Spleen (tissue), 11 donors: ENCODE results near the gene RBMS3. TPM values are rescaled to one million over a fixed set of nuclear protein-coding genes. Genes with fewer than 3 reads are reported as not detected.
"Not testable (repeated sequence)": the region's sequence is repeated elsewhere in the genome, so short reads cannot be mapped to it uniquely, and the experiment has no call there.

Experiments used
- DNase-seq: peaks from one replicate; pipeline ENCODE4 v3.0.0-alpha.2; 2020
- H3K27ac ChIP-seq, 8 donors: fragments of 200-600 bp; sonication (generic) in 7 of 8; 1 replicate in 4 of 8; 2 replicates in 4 of 8; pipeline versions ENCODE4 v1.5.0 to v1.8.0; 2016 to 2021; ENCODE audit warnings: inconsistent platforms in 4 of 8, mild to moderate bottlenecking in 4 of 8, moderate library complexity in 1 of 8
- H3K27me3 ChIP-seq, 7 donors: fragments of 200-600 bp; sonication (generic) in 6 of 7; replicated peaks in 1 of 7; 1 replicate in 4 of 7; 2 replicates in 3 of 7; pipeline versions ENCODE4 v1.5.0 to v1.8.0; 2016 to 2021; ENCODE audit warnings: inconsistent platforms in 3 of 7, mild to moderate bottlenecking in 1 of 7
- H3K36me3 ChIP-seq, 6 donors: fragments of 200-600 bp; sonication (generic) in 5 of 6; 1 replicate in 4 of 6; 2 replicates in 2 of 6; pipeline versions ENCODE4 v1.5.0 to v1.8.0; 2016 to 2021; ENCODE audit warnings: inconsistent platforms in 2 of 6
- H3K4me1 ChIP-seq, 6 donors: fragments of 200-600 bp; sonication (generic) in 5 of 6; 1 replicate in 3 of 6; 2 replicates in 3 of 6; pipeline versions ENCODE4 v1.5.0 to v1.8.0; 2016 to 2021; ENCODE audit warnings: inconsistent platforms in 3 of 6
- H3K4me3 ChIP-seq, 8 donors: fragments of 200-600 bp; sonication (generic) in 7 of 8; 1 replicate in 4 of 8; 2 replicates in 4 of 8; pipeline versions ENCODE4 v1.5.0 to v1.8.0; 2016 to 2021; ENCODE audit warnings: inconsistent platforms in 4 of 8, mild to moderate bottlenecking in 4 of 8, moderate library complexity in 2 of 8
- H3K9me3 ChIP-seq, 8 donors: fragments of 200-600 bp; sonication (generic) in 7 of 8; 1 replicate in 4 of 8; 2 replicates in 4 of 8; pipeline versions ENCODE4 v1.5.0 to v1.8.0; 2016 to 2021; ENCODE audit warnings: inconsistent platforms in 4 of 8
- CTCF ChIP-seq, 11 experiments: fragments of 200-600 bp in 7 of 11; fragments of 450-650 bp in 4 of 11; sonication (generic) in 4 of 11; IDR thresholded peaks in 8 of 11; conservative IDR thresholded peaks in 3 of 11; 1 replicate in 7 of 11; 2 replicates in 4 of 11; pipeline versions ENCODE4 v1.4.0 to v1.8.0; 2016 to 2021; ENCODE audit warnings: antibody characterized with exemption in 11 of 11, inconsistent platforms in 4 of 11, mild to moderate bottlenecking in 1 of 11
- POLR2A ChIP-seq, 3 donors: fragments of 450-650 bp; IDR thresholded peaks; one replicate each; pipeline ENCODE4 v1.5.1; 2017; ENCODE audit warnings: antibody characterized with exemption in 3 of 3, mild to moderate bottlenecking in 1 of 3
- POLR2AphosphoS5 ChIP-seq, 3 donors: sonication (generic); formaldehyde crosslinking; IDR thresholded peaks; one replicate each; pipeline ENCODE4 v1.5.1; 2017; ENCODE audit warnings: antibody characterized with exemption in 3 of 3
- WGBS, 5 donors: extraction: QIAGEN DNeasy Blood & Tissue Kit in 3 of 5; methylation state at CpG; one replicate each; pipeline versions ENCODE4 v1.1.5 to v1.1.7; 2013 to 2018; 5-methylcytosine and 5-hydroxymethylcytosine counted together
- intact Hi-C: fragments of 100-400 bp; cut with DNase I; formaldehyde crosslinking; loops from one replicate; pipeline ENCODE4 v1.15.0; 2023; ENCODE audit warnings: low total_unique reads
- polyA plus RNA-seq, 3 donors: library from polyadenylated mRNA; stranded (reverse); fragments of 200-250 nt; gene quantifications; one replicate each; pipeline ENCODE4 v1.2.1, GENCODE V29; 2013
- total RNA-seq, 7 donors: library from RNA; depleted of rRNA in 3 of 7; stranded (reverse); fragments of >200 nt in 3 of 7; fragmentation: NEBNext Ultra II Directional in 4 of 7; extraction: Animal tissue kit (Norgen Biotek cat#: 25700) in 4 of 7; gene quantifications; one replicate each; pipeline versions ENCODE4 v1.1.0 to v1.2.1, GENCODE V29; 2016 to 2021
- donor health status: healthy with polysubstance abuse.
- donor health status: DM: no; HTN: no; CAD: no; lungs with moderate emphysema.
- donor health status: DM: no; HTN: no; CAD: no.
- donor health status: Bipolar disorder and iron deficiency.
- donor health status: healthy.
- donor health status: DM: no; HTN: no; CAD: no.
- donor health status: DM: yes; HTN: yes; CAD: no.

The RBMS3 gene
- total and polyA plus RNA-seq, 10 donors: 2.6 to 81.9 (median 52.5) TPM

DNA sequence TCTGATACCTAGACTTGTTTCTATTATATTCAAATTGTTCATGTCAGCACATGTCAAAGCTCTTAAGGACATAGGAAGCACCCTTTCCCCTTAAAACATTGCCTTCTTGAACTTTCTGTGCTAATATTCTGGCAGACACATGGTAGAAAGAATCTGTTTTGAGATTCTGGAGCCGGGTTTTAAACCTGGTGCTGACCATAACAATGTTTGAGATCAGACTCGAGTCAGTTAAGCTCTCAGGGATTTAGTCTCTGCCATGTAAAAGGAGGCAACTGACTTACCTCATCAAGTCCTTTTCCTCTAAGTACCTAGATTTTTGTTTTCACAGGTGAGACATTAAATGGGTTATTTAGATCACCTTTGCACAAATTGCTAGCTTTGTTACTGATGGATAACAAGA lies 38.9 kb downstream of the RBMS3 start:
- Histone ChIP-seq H3K27ac (peak overlapping the region in 2 of 8 donors; percentile 9 to 21), H3K27me3 (no peaks in the 10 kb centered on the region), H3K9me3 (no peaks in the 10 kb centered on the region), H3K4me3 (no peak overlapping the region), H3K4me1 (peaks cover 0 to 34% (median 19%) of the 10 kb centered on the region in 6 donors), H3K36me3 (no peaks in the 10 kb centered on the region)
- intact Hi-C loops: no loop called here
- 55 to 79% (median 73%) methylated on average over 2 of the region's 2 CpGs for WGBS, 5 donors
- TF ChIP-seq POLR2AphosphoS5 (IDR thresholded peaks at IDR 0.05) (no peak), POLR2A (IDR thresholded peaks at IDR 0.05) (no peak), CTCF (IDR thresholded peaks at IDR 0.05 in 8 of 11, conservative IDR thresholded peaks at IDR 0.05 in 3 of 11) (no peak)
- DNase-seq: no peak

DNA sequence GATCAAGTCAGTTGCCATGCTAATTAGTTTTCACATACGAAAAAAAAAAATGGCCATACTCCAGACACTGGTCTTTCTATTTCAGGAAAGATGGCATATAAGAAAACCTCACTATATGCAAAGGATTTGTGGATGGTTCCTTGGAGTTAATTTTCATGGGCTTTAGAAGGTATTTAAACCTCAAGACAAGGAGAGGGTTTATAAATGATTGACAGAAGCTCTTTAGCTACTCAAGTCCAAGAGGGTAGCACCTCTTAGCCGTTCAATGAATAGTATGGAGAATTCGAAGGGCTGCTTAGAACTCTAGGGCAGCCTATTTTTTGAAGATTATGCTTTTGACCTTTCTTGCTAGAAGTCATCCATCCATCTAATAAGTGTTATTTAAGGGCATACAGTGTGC lies 41.7 kb downstream of the RBMS3 start:
- H3K27ac ChIP-seq: no peak overlapping the region
- TF ChIP-seq CTCF (IDR thresholded peaks at IDR 0.05 in 8 of 11, conservative IDR thresholded peaks at IDR 0.05 in 3 of 11) (no peak), POLR2A (IDR thresholded peaks at IDR 0.05) (no peak), POLR2AphosphoS5 (IDR thresholded peaks at IDR 0.05) (no peak)
- WGBS, 5 donors: 75 to 86% (median 79%) methylated on average over 3 of the region's 3 CpGs
- no peaks in the 10 kb centered on the region for H3K27me3 ChIP-seq
- peaks cover 0 to 33% (median 16%) of the 10 kb centered on the region in 6 donors for H3K4me1 ChIP-seq
- no peaks in the 10 kb centered on the region for H3K36me3 ChIP-seq
- DNase-seq: no peak
- no peak overlapping the region for H3K4me3 ChIP-seq
- intact Hi-C loops: no loop called here
- H3K9me3 ChIP-seq: no peaks in the 10 kb centered on the region

DNA sequence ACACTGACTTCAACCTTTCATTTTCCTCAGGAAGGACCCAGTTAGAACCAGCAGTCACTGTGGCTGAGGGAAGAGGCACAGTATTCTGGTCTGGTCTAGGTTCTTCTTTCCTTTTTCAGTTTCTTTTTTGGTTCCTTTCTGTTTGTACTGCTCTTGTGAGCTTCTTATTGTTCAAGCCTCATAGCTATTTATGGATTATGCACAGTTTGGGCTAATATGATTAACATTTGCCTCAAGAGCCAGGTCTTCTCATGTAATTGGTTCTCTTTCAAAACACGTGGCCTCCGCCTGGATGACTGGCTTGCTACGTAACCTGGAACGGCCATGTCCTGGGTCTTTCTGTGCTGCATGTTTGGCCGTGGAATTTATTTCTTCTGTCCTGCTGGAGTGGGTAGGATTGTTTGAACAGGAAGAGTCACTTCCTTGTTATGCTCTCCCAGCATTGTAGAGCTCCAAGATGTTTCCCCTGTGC lies 43.3 kb downstream of the RBMS3 start:
- intact Hi-C loops: no loop called here
- Histone ChIP-seq H3K4me3 (peak overlapping the region in 3 of 8 donors; percentile 13 to 32 (median 15)), H3K9me3 (no peaks in the 10 kb centered on the region), H3K4me1 (peaks cover 0 to 30% (median 13%) of the 10 kb centered on the region in 6 donors), H3K27ac (peak overlapping the region; percentile 59 to 77 (median 72)), H3K36me3 (no peaks in the 10 kb centered on the region), H3K27me3 (no peaks in the 10 kb centered on the region)
- TF ChIP-seq POLR2A (IDR thresholded peaks at IDR 0.05): no peak
- peak in 1 of 3 donors; percentile 30 for TF ChIP-seq POLR2AphosphoS5 (IDR thresholded peaks at IDR 0.05)
- 42 to 62% (median 46%) methylated on average over 5 of the region's 5 CpGs for WGBS, 5 donors
- peak; percentile 69 for DNase-seq

- H3K27ac ChIP-seq, DNase-seq, H3K9me3 ChIP-seq, intact Hi-C loops, H3K36me3 ChIP-seq, H3K4me3 ChIP-seq, H3K27me3 ChIP-seq: not testable (repeated sequence)
- peaks cover 0 to 17% (median 7%) of the 10 kb centered on the region in 6 donors for H3K4me1 ChIP-seq
- WGBS, 5 donors: 89 to 95% (median 91%) methylated on average over 10 of the region's 10 CpGs
Measured at GRCh38 chr3:29326540-29326939, 45.7 kb downstream of the RBMS3 start.

GRCh38 chr3:29329986-29330890 lies 49.4 kb downstream of the RBMS3 start:
- no peak for DNase-seq
- TF ChIP-seq POLR2A (IDR thresholded peaks at IDR 0.05): no peak
- TF ChIP-seq POLR2AphosphoS5 (IDR thresholded peaks at IDR 0.05): no peak
- no peak for TF ChIP-seq CTCF (IDR thresholded peaks at IDR 0.05 in 8 of 11, conservative IDR thresholded peaks at IDR 0.05 in 3 of 11)
- peaks cover 0 to 9% (median 6%) of the 10 kb centered on the region in 6 donors for H3K4me1 ChIP-seq
- intact Hi-C loops: no loop called here
- H3K36me3 ChIP-seq: no peaks in the 10 kb centered on the region
- H3K27me3 ChIP-seq: no peaks in the 10 kb centered on the region
- H3K27ac ChIP-seq: no peak overlapping the region
- WGBS, 5 donors: 80 to 96% (median 88%) methylated on average over 4 of the region's 4 CpGs
- no peak overlapping the region for H3K4me3 ChIP-seq
- no peaks in the 10 kb centered on the region for H3K9me3 ChIP-seq
